ENCODE measurements around the gene GRM8.

GRCh38 chr7:126698446-126698845 is 554.3 kb downstream of the GRM8 start:
- TF ChIP-seq CTCF (IDR thresholded peaks at IDR 0.05) (no peak), POLR2AphosphoS5 (IDR thresholded peaks at IDR 0.05; ENCODE audit: low read depth, low read length) (no peak), REST (IDR thresholded peaks at IDR 0.05; ENCODE audit: insufficient read depth in 1 of 2, low read depth in 2 of 2, low read length in 1 of 2) (no peak), SIN3A (IDR thresholded peaks at IDR 0.05; ENCODE audit: borderline replicate concordance, insufficient read depth, low read depth, low read length) (no peak)
